Loucy (cell line): Measurements from ENCODE around the gene CYSRT1.

Experiments
- CTCF ChIP-seq: fragments of 200-600 bp; sonication (generic); conservative IDR thresholded peaks from 2 replicates; pipeline ENCODE4 v1.5.1; 2014; ENCODE audit warnings: mild to moderate bottlenecking, antibody characterized with exemption, low read length
- EZH2phosphoT487 ChIP-seq: fragments of 200-600 bp; IDR thresholded peaks from 2 replicates; pipeline ENCODE4 v1.6.1; 2018; ENCODE audit warnings: antibody characterized with exemption, mild to moderate bottlenecking, moderate library complexity, borderline replicate concordance

GRCh38 chr9:137182836-137183235 lies 42.1 kb upstream of the CYSRT1 start:
- TF ChIP-seq CTCF = no peak
- TF ChIP-seq EZH2phosphoT487 = no peak
